Astrocyte of the cerebellum (primary cell): ENCODE results near the gene TMEM267.
"Not testable (repeated sequence)": the region's sequence is repeated elsewhere in the genome, so short reads cannot be mapped to it uniquely, and the experiment has no call there.

Experiments
- DNase-seq: peaks from one replicate; pipeline ENCODE4 v3.0.0-alpha.2; 2011; ENCODE audit warnings: low read depth
- H3K4me3 ChIP-seq: 2 replicates; pipeline ENCODE4 v1.5.1; 2011; ENCODE audit warnings: mild to moderate bottlenecking, low read depth, low read length, moderate library complexity
- CTCF ChIP-seq: IDR thresholded peaks from 2 replicates; pipeline ENCODE4 v1.5.1; 2012; ENCODE audit warnings: low read length, low read depth, moderate library complexity, mild to moderate bottlenecking; ENCODE audit errors: missing control alignments
- in situ Hi-C: cut with HindIII; loops from 2 replicates; pipeline ENCODE4 v1.10.0; 2017; ENCODE audit warnings: low sequenced_read_pairs

TMEM267 gene

GRCh38 chr5:43514471-43514815, 30.8 kb upstream of the TMEM267 start:
- in situ Hi-C loops = no loop called here
- peak; percentile 76 for DNase-seq

DNA sequence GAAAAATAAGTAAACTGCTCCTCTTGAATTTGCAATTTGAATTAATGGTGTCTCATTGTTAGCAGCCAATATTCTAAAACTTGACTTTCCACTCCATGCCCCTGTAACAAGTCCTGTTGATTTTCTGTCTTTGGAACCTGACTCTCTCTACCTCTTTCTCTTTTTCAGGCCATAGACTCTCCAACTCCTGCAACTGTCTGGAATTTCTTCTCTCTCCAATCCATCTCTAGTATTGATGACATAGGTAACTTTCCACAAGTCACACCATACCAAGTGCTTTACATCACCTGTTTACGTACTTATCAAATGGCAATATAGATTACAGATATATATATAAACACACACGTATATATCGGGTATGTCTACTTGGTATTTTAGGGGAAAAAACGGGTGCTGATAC, 30.4 kb upstream of the TMEM267 start:
- in situ Hi-C loops = no loop called here
- peak overlapping the region; percentile 63 for H3K4me3 ChIP-seq
- no peak for DNase-seq
- TF ChIP-seq CTCF = no peak

More at GRCh38 chr5:43514471-43514815, 30.8 kb upstream of the TMEM267 start:
- no peak for TF ChIP-seq CTCF
- H3K4me3 ChIP-seq = peak overlapping the region; percentile 63

DNA sequence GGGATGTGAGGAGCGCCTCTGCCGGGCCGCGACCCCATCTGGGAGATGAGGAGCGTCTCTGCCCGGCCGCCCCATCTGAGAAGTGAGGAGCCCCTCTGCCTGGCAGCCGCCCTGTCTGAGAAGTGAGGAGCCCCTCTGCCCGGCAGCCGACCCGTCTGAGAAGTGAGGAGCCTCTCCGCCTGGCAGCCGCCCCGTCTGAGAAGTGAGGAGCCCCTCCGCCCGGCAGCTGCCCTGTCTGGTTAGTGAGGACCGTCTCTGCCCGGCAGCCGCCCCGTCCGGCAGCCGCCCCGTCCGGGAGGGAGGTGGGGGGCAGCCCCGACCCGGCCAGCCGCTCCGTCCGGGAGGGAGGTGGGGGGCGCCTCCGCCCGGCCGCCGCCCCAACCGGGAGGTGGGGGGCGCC, 27.4 kb upstream of the TMEM267 start:
- in situ Hi-C loops, H3K4me3 ChIP-seq, DNase-seq: not testable (repeated sequence)

DNA sequence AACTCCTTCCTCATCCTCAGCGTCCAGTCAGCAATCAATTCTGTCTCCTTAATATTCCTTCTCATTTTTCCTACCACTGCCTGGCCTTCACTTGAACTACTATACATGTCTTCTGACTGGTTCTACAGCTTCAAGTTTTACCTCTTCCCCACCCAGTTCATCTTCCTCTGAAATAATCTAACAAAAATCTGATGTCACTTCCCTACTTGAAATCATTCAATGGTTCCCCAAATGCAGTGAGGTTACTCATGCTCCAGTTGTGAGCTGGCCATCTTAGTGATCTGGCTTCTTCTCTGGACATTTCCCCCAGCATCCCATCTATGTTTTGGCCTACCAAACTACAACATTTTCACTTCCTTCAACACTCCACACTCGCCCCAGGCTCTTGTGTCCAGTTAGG, 14.9 kb upstream of the TMEM267 start:
- no peak overlapping the region for H3K4me3 ChIP-seq
- in situ Hi-C loops = no loop called here
- no peak for DNase-seq
- no peak for TF ChIP-seq CTCF

DNA sequence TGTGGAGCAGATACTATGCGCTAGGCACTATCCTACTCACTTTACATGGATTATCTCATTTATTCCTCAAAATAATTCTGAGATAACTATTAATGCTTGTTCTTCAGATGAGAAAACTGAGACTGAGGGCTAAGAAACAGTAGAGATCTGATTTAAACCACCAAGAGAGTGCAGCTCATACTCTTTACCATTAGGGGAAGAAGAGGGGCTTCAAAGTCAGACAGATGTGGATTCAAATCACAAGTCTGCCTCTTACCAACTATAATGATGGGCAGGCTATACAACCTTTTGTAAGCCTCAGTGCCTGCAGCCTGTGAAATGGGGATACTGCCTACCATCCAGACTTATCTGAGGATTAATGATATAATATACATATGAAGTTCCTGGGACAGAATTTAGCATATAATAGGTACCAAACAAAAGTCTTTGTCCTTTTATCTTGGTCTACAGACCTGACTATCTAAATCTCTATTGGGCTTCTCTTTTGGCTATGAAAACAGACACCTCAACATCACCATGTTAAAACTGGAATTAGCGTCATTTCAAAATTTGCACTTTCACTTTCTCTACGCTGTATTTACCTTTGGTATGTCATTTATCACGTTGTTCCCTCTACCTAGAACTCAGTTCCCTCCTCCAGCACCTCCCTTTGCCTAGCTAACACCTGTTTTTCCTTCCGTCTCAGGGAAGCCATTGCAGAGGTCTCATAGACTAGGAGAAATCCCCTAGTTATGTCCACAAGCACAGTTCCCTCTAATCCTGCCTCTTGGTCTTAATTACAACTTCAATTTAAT, 13.8 kb upstream of the TMEM267 start:
- no peak overlapping the region for H3K4me3 ChIP-seq
- in situ Hi-C loops = no loop called here
- TF ChIP-seq CTCF = no peak
- DNase-seq = no peak

- DNase-seq = no peak
- no peak for TF ChIP-seq CTCF
- no peak overlapping the region for H3K4me3 ChIP-seq
- in situ Hi-C loops = no loop called here
These were observed 7.7 kb upstream of the TMEM267 start for GRCh38 chr5:43491326-43491725.

- DNase-seq = no peak
- no peak overlapping the region for H3K4me3 ChIP-seq
- no peak for TF ChIP-seq CTCF
- in situ Hi-C loops = loop anchor here (5.0 kb wide), 2 partner anchors 51 to 74 kb away; partner anchors contain the start of gene CCL28
These were observed 2.7 kb upstream of the TMEM267 start for GRCh38 chr5:43486353-43486752.
